GM19023 (cell line): ENCODE results near the gene CD302.
A peak's percentile ranks its signal among the peaks of the same experiment; 100 is the strongest.
"Not testable (repeated sequence)": the region's sequence is repeated elsewhere in the genome, so short reads cannot be mapped to it uniquely, and the experiment has no call there.

Experiments used
- ATAC-seq: cut with Tn5 transposase; IDR thresholded peaks from one replicate; pipeline ENCODE4 v1.9.1; 2021; ENCODE audit warnings: mild to moderate bottlenecking, moderate library complexity; ENCODE audit not compliant: unreplicated experiment

The CD302 gene, protein sequence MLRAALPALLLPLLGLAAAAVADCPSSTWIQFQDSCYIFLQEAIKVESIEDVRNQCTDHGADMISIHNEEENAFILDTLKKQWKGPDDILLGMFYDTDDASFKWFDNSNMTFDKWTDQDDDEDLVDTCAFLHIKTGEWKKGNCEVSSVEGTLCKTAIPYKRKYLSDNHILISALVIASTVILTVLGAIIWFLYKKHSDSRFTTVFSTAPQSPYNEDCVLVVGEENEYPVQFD

GRCh38 chr2:159797543-159798375, at the start of gene CD302:
Gene CD302, minus strand, starts transcription at chr2:159798208. Its CDS starts 10 bp downstream, at chr2:159798198.
- ATAC-seq: peak; percentile 78

DNA sequence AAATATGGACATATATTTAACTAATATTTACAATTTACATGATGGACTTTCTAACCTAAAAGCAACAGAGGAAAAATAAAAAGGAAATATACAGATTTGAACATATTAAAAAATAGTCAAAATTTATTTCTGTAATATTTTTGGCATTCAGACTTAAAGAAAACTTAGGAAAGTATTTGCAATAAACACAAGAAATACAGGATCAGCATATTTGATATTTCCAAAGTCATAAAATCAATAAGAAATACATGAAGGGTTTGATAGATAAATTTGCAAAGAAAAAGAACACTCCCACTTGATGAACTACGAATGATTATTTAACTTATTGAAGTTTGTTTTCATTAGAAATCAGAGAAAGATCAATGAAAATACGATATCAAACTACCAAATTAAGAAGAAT, 48.6 kb upstream of the CD302 start:
- no peak for ATAC-seq

DNA sequence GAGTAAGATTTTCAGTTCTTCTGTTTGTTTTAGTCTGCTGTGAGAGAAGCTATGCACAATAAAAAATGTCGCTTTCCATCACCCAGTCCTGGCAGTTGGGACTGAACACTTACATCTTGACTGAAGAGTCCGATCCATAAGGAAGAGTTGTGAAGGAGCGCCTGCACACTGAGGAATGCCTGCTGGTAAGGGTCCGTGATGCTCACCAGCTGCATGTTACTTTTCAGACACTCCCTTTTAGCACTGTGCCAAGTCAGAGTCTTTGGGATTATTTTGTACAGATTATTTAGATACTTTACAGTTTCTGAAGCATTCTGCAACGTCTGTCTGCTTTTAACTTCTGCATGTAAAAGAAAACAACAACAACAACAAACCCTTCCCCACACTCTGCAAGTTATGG, 42.6 kb upstream of the CD302 start:
- ATAC-seq: no peak

DNA sequence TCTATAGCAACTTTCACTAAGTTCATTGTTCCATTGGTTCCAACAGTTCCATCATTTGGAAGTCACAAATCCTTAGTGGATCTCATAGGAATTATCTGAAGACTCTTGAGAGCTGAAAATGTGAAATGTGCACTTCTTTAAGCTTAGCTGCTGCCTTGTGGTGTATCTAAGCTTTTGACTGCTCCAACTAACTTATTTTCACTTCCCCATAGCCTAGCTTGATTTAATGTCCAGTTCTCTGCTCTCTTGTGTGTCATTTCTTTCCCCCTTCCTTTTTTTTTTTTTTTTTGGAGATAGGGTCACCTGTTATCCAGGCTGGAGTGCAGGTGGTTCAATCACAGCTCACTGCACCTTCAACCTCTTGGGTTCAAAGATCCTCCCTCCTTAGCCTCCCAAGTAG, 34.9 kb upstream of the CD302 start:
- no peak for ATAC-seq

GRCh38 chr2:159832026-159832425, 34.0 kb upstream of the CD302 start:
- no peak for ATAC-seq

GRCh38 chr2:159829376-159829775, 31.4 kb upstream of the CD302 start:
- no peak for ATAC-seq

GRCh38 chr2:159828738-159829137, 30.7 kb upstream of the CD302 start:
- ATAC-seq: no peak

DNA sequence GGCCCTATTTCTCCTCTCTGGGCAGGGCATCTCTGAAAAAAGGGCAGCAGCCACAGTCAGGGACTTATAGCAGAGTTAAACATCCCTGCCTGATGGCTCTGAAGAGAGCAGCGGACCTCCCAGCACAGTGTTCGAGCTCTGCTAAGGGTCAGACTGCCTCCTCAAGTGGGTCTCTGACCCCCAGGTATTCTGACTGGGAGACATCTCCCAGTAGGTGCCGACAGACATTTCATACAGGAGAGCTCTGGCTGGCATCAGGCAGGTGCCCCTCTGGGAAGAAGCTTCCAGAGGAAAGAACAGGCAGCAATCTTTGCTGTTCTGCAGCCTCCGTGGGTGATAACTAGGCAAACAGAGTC, 24.4 kb upstream of the CD302 start:
- not testable (repeated sequence) for ATAC-seq

DNA sequence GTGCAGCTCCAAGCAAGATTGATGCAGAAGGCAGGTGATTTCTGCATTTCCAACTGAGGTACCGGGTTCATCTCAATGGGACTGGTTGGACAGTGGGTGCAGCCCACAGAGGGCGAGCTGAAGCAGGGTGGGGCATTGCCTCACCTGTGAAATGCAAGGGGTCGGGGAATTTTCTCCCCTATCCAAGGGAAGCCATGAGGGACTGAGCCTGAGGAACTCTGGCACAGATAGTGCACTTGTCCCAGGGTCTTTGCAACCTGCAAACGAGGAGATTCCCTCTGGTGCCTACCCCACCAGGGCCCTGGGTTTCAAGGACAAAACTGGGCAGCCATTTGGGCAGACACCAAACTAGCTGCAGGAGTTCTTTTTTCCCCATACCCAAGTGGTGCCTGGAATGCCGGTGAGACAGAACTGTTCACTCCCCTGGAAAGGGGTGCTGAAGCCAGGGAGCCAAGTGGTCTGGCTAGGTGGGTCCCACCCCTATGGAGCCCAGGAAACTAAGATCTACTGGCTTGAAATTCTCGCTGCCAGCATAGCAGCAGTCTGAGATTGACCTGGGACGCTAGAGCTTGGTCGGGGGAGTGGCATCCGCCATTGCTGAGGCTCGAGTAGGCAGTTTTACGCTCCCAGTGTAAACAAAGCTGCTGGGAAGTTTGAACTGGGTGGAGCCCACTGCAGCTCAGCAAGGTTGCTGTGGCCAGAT, 23.9 kb upstream of the CD302 start:
- ATAC-seq: not testable (repeated sequence)

DNA sequence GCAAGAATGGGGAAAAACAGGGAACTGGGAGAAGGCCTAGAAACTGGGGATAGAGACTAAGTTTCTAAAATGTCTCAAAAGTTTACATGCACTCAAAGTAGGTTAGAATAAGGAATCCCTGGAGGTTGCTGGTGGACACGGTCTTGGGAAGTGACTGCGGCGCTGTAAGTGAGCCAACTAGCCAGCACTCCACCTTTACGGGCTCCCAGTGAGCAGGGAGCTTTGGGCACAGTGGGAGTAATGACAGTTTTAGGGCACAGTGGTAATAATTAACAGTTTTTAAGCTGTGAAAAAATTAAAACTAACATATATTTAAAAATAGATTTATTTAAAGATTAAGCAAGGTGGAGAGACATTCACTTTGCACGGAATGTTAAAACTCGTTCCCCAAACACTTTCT, 20.9 kb upstream of the CD302 start:
- no peak for ATAC-seq

GRCh38 chr2:159817283-159817682, 19.3 kb upstream of the CD302 start:
- ATAC-seq: no peak

DNA sequence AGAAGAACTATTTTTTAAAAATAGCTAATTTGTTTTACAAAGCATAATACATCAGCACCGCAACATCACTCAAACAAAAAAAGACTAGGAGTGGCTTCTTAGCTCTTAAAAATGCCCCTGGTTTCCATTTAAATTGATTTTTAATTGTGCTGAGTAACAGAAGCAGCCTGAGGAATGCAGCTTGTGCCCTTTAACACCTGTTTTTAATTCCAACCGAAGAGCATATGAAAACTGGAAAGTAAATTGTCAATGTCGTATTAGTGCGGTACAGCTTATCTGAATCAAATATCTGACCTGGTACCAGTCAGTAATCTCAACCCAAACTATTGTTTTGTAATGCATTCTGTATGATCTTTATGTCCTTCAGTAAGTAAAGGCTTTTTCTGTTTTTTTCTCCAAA, 13.2 kb upstream of the CD302 start:
- ATAC-seq: no peak

DNA sequence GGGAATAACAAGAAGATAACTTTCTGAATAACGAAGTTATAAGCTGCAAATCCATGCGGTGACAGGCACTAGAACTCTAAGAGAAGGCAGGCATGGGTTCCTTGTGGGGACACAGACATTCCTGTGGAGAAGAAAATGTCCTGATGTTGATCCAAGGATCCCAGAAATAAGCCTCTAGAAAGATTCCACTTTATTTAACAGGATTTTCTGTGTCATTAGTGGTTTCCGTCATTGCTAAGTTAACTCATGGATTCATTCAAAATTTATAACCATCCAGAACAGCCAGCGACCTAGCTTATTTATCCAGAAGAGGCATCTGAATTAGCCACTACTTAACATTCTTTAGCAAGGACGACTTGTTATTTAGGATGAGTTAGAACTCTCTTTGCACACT, 10.0 kb upstream of the CD302 start:
- no peak for ATAC-seq

DNA sequence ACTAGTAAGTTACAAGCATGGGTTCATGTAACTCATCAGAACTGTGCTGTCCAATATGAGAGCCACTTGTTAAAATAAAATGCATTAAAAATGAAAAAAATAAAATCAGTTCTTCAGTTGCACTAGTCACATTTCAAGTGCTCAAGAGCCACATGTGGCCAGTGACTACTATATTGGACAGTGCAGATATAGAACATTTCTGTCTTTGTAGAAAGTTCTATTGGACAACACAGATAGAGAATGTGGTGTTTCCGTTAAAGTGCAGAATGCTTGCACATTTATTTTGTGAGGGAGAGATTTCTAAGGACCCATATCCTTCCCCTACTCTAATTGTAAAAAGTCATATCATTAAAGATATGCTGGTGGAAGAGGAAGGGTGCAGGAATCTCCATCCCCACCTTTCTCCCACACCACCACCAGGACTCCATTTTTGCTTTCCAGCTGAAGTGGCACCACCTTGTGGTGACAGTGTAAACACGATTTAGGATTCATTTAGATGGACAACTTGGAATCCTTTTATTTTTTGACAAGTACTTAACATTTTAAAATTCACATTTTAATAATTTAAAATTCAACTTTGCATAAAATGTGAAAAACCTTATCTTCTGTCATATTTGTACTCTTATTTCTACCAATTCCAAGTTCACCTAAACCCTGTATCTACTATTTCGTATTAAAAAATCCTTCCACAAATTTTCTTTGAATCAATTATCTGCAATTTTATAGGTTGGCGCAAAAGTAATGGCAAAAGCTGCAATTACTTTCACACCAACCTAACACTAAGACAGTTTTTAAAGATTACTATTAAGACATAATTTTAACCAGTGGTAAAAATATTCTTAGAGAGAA, 9.4 kb upstream of the CD302 start:
- ATAC-seq: no peak

GRCh38 chr2:159804941-159805340, 6.9 kb upstream of the CD302 start:
- ATAC-seq: no peak

DNA sequence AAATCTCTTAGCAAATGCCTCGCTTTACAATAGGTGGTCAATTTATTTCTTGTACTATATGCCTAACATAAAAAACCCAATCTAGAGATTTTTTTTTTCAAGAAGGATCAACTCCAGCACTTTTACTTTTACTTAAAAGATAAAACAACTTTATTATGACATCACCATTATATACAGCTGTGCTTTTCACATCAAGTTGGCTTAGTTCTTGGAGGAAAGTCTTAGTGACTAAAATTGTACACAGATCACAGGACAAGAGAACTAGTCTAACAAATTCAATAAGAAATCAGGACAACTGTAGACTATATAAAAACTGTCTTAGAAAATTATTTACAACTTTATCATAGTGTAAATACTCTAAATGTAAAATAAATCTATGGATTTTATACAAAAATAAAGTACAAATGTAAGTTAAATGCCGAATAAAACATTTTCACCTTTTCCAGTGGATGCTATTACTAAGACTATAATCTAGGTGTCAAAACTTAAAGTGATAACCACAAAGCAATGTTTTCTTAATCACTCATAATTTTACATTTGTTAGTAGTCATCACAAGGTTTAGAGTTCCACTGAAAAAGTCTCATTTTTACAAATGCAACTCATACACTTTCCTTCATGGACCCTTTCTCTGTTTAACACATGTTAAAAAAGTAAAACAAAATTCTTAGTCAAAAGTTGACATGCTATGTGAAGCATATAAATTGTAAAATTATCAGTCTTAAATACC, 5.4 kb upstream of the CD302 start:
- no peak for ATAC-seq

GRCh38 chr2:159802673-159803072, 4.7 kb upstream of the CD302 start:
- no peak for ATAC-seq

GRCh38 chr2:159799833-159800232, 1.8 kb upstream of the CD302 start:
- ATAC-seq: no peak

DNA sequence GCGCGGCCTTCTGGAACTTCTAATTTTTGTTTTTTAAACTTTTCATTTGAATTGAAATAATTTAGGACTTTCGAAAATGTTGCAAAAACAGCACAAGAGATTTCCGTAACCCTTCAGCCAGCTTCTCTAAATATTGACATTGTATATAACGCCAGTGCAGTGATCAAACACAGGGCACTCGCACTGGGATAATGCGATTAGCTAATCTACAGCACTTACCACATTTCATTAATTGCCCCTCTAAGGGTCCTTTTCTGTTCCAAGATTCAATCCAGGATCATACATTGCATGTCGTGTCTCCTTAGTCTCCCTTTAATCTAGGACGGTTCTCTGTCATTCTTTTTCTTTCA, 343 bp upstream of the CD302 start:
- ATAC-seq: peak; percentile 3

DNA sequence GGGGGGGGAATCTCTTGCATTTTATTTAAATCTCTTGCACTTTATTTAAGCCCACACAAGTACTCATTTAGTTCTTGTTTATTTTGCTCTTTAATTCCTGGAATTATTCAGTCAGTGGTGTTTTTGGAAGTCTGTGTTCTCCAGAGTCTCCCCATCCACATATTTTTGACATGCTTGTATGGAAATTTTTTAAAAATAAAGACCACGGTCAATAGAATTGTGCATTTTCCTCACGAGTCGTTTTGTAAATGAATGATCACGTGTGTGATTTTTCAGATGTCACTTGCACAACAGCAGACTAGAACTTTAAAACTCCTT, 824 bp downstream of the CD302 start:
- ATAC-seq: no peak
